ENCODE results near the gene ACADSB.

The ACADSB gene

GRCh38 chr10:123103944-123104343 lies 95.1 kb downstream of the ACADSB start:
- DNase-seq: no peak
